Measurements from ENCODE around the gene BABAM2. TPM values are rescaled to one million over a fixed set of nuclear protein-coding genes. Genes with fewer than 3 reads are reported as not detected.
"Not testable (repeated sequence)": the region's sequence is repeated elsewhere in the genome, so short reads cannot be mapped to it uniquely, and the experiment has no call there.

BABAM2 gene
- total RNA-seq, 1 donor from 2014 or later: 34.6 TPM

DNA sequence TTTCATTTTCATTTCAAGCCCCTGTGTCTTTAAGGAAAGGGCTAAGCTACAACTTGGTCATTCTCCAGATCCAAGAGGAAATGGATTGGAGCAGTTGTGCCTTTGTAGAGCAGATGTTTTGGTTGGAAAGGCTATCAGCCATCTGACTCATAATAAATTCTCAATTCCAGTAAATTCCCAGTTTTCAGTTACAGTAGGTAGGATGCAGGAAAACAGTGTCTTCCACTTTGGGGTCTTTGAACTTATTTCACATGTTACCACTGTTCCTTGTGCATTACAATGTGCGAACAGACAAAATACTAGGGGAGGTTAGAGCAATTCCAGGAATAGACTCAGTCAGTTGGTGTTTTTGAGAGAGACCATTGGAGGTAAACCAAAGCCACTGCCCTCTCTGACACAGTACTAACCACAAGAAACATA is 211.9 kb downstream of the BABAM2 start:
- DNase-seq (ENCODE audit: low spot score): no peak
- Histone ChIP-seq H3K79me2 (ENCODE audit: low read depth) (no peaks in the 10 kb centered on the region), H3F3A (ENCODE audit: low read depth) (no peaks in the 10 kb centered on the region), H3K9me3 (ENCODE audit: low read depth) (no peaks in the 10 kb centered on the region), H3K4me3 (no peak overlapping the region), H3K4me1 (no peaks in the 10 kb centered on the region), H3K9ac (no peak overlapping the region), H2AFZ (replicated peaks) (no peak overlapping the region), H4K20me1 (ENCODE audit: low read depth) (no peaks in the 10 kb centered on the region), H3K27ac (no peak overlapping the region), H3K27me3 (no peaks in the 10 kb centered on the region), H3K4me2 (no peak overlapping the region), H3K36me3 (no peaks in the 10 kb centered on the region)
- no peaks in the 10 kb centered on the region for H3K27me3 Mint-ChIP-seq (ENCODE audit: insufficient read depth, low read depth)
- no peak overlapping the region for H3K4me3 Mint-ChIP-seq
- H3K27ac Mint-ChIP-seq: no peak overlapping the region
- H3K36me3 Mint-ChIP-seq: no peaks in the 10 kb centered on the region
- H3K9me3 Mint-ChIP-seq: no peaks in the 10 kb centered on the region
- no peaks in the 10 kb centered on the region for H3K4me1 Mint-ChIP-seq
- TF ChIP-seq, protein P1, sequence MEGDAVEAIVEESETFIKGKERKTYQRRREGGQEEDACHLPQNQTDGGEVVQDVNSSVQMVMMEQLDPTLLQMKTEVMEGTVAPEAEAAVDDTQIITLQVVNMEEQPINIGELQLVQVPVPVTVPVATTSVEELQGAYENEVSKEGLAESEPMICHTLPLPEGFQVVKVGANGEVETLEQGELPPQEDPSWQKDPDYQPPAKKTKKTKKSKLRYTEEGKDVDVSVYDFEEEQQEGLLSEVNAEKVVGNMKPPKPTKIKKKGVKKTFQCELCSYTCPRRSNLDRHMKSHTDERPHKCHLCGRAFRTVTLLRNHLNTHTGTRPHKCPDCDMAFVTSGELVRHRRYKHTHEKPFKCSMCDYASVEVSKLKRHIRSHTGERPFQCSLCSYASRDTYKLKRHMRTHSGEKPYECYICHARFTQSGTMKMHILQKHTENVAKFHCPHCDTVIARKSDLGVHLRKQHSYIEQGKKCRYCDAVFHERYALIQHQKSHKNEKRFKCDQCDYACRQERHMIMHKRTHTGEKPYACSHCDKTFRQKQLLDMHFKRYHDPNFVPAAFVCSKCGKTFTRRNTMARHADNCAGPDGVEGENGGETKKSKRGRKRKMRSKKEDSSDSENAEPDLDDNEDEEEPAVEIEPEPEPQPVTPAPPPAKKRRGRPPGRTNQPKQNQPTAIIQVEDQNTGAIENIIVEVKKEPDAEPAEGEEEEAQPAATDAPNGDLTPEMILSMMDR (IDR thresholded peaks at IDR 0.05): no peak
- TF ChIP-seq EZH2 (IDR thresholded peaks at IDR 0.05): no peak
- no peak for TF ChIP-seq EZH2phosphoT487 (IDR thresholded peaks at IDR 0.05)

DNA sequence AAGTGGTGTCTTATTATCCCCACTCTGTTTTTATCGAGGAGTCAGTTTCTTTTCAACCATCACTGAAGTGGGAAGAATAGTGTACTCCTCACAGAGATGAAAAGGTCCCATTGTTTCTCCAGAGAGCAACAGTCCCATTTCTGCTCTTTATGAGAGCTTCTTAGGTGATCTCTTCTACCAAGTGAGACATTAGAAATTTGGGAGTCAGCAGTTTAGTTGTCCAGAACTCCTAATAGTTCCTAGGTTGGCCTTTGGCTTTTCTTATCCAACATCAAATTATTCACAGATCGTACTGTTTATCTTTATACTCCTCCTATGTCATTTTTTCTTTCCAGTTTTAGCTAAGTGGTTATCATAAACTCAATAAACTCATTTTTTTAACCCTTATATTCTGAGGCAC is 213.1 kb downstream of the BABAM2 start:
- TF ChIP-seq, protein P1 (IDR thresholded peaks at IDR 0.05): no peak
- TF ChIP-seq EZH2 (IDR thresholded peaks at IDR 0.05): no peak
- no peak for TF ChIP-seq EZH2phosphoT487 (IDR thresholded peaks at IDR 0.05)
- no peak overlapping the region for H3K4me2 ChIP-seq
- no peaks in the 10 kb centered on the region for H4K20me1 ChIP-seq (ENCODE audit: low read depth)
- Mint-ChIP-seq H3K27ac (no peak overlapping the region), H3K36me3 (no peaks in the 10 kb centered on the region), H3K4me1 (no peaks in the 10 kb centered on the region), H3K4me3 (no peak overlapping the region), H3K27me3 (ENCODE audit: insufficient read depth, low read depth) (no peaks in the 10 kb centered on the region), H3K9me3 (no peaks in the 10 kb centered on the region)
- H3K79me2 ChIP-seq (ENCODE audit: low read depth): no peaks in the 10 kb centered on the region
- no peak for DNase-seq (ENCODE audit: low spot score)
- H2AFZ ChIP-seq (replicated peaks): no peak overlapping the region
- H3K27me3 ChIP-seq: no peaks in the 10 kb centered on the region
- no peaks in the 10 kb centered on the region for H3K9me3 ChIP-seq (ENCODE audit: low read depth)
- H3K9ac ChIP-seq: no peak overlapping the region
- no peak overlapping the region for H3K27ac ChIP-seq
- H3F3A ChIP-seq (ENCODE audit: low read depth): no peaks in the 10 kb centered on the region
- no peak overlapping the region for H3K4me3 ChIP-seq
- no peaks in the 10 kb centered on the region for H3K36me3 ChIP-seq
- H3K4me1 ChIP-seq: no peaks in the 10 kb centered on the region

DNA sequence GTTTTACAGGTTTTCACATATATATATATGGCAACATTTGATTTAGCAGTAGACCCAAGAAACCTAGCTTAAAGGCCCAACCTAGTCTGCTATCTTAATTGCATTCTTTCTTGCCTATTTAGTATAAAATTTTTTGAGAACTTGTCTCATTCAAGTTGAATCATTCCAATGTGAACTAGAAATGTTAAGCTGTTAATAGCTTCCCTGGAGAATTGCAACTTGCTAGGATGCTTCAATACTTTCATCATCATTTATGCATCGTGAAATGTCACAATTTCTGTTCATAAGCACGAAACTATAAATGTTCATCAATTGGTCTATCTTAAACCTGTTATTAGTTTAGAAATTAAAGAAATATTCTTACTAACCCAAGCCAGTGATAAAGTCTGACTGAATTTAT is 217.6 kb downstream of the BABAM2 start:
- H3K4me2 ChIP-seq: no peak overlapping the region
- no peak overlapping the region for H3K4me3 ChIP-seq
- H4K20me1 ChIP-seq (ENCODE audit: low read depth): no peaks in the 10 kb centered on the region
- Mint-ChIP-seq H3K9me3 (no peaks in the 10 kb centered on the region), H3K36me3 (no peaks in the 10 kb centered on the region), H3K27me3 (ENCODE audit: insufficient read depth, low read depth) (no peaks in the 10 kb centered on the region), H3K4me3 (no peak overlapping the region), H3K27ac (no peak overlapping the region), H3K4me1 (no peaks in the 10 kb centered on the region)
- H3K4me1 ChIP-seq: no peaks in the 10 kb centered on the region
- no peaks in the 10 kb centered on the region for H3F3A ChIP-seq (ENCODE audit: low read depth)
- H3K36me3 ChIP-seq: no peaks in the 10 kb centered on the region
- no peak overlapping the region for H3K27ac ChIP-seq
- no peaks in the 10 kb centered on the region for H3K9me3 ChIP-seq (ENCODE audit: low read depth)
- no peak for DNase-seq (ENCODE audit: low spot score)
- H2AFZ ChIP-seq (replicated peaks): no peak overlapping the region
- no peaks in the 10 kb centered on the region for H3K27me3 ChIP-seq
- no peaks in the 10 kb centered on the region for H3K79me2 ChIP-seq (ENCODE audit: low read depth)
- TF ChIP-seq EZH2 (IDR thresholded peaks at IDR 0.05) (no peak), EZH2phosphoT487 (IDR thresholded peaks at IDR 0.05) (no peak)
- TF ChIP-seq, protein P1 (IDR thresholded peaks at IDR 0.05): no peak
- H3K9ac ChIP-seq: no peak overlapping the region

DNA sequence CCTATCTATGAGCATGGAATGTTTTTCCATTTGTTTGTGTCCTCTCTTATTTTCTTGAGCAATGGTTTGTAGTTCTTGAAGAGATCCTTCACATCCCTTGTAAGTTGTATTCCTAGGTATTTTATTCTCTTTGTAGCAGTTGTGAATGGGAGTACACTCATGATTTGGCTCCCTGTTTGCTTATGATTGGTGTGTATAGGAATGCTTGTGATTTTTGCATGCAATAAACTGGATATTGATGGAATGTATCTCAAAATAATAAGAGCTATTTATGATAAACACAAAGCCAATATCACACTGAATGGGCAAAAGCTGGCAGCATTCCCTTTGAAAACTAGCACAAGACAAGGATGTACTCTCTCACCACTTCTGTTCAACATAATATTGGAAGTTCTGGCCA is 223.2 kb downstream of the BABAM2 start:
- H3K4me1 ChIP-seq; H3K36me3 Mint-ChIP-seq; H3K4me3 ChIP-seq; H3K27me3 ChIP-seq; H3K4me2 ChIP-seq; H3K9me3 ChIP-seq (ENCODE audit: low read depth); DNase-seq (ENCODE audit: low spot score); H3K4me3 Mint-ChIP-seq; H3K27ac Mint-ChIP-seq; H3K4me1 Mint-ChIP-seq; H2AFZ ChIP-seq (replicated peaks); H3F3A ChIP-seq (ENCODE audit: low read depth); H3K79me2 ChIP-seq (ENCODE audit: low read depth); H3K9me3 Mint-ChIP-seq; H3K9ac ChIP-seq; H3K27me3 Mint-ChIP-seq (ENCODE audit: insufficient read depth, low read depth); H4K20me1 ChIP-seq (ENCODE audit: low read depth); H3K27ac ChIP-seq; H3K36me3 ChIP-seq: not testable (repeated sequence)

All from neural progenitor cell (in vitro differentiated cells).